ENCODE data around the gene GRID1.

- TF ChIP-seq CTCF (IDR thresholded peaks at IDR 0.05) (no peak), POLR2A (IDR thresholded peaks at IDR 0.05) (no peak)
Observed at GRCh38 chr10:86167762-86168128, 198.8 kb downstream of the GRID1 start.
